Measurements from ENCODE around the gene TBX2. TPM values are rescaled to one million over a fixed set of nuclear protein-coding genes. Genes with fewer than 3 reads are reported as not detected.

The TBX2 gene
- total and polyA plus RNA-seq, 2 of the 13 experiments (the other 11 are each of a cell fraction or from before 2014, with no cell fraction given), result 2.8 to 15.3 TPM

DNA sequence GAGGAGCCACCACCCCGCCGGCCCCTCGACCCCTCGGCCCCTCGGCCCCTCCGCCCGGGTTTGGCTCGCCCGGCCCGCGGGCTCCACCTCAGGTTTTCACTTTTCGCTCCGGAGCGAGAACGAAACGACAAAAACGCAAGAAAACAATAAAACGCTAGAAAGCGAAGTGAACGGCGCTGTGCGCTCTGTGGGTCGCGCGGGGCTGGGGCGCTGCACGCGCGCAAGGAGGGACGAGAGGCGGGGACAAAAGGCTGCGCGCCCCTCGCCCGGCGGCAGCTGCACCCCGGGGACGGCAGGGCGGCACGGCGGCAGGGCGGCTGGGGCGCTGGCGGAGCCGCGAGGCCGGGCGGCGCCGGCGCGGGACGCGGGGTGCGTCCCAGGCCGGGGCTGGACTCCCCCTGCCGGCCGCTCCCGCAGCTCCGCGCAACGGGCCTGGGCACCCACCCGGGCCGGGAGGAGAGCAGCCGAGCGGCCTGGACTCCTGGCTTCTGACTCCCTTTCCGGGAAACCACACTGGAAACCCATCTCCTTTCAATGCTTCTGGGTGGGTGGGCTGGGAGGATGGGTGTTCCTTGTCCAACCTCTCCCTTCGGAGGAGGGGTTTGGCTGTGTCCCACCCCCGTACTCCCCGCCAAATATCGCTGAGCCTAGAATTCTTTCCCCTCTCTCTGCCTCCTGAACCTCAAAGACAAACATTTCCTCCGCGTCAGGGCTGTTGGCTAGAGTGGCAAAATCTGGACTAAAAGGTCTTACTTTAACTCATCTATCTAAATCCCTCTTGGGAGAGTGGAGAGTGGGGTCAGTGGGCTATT is 9.9 kb downstream of the TBX2 start (continued):
- TF ChIP-seq SOX6 (IDR thresholded peaks at IDR 0.05) (no peak), SOX6 (CRISPR knock-in tag; IDR thresholded peaks at IDR 0.05) (no peak), GTF2F1 (IDR thresholded peaks at IDR 0.05; ENCODE audit: low read length) (no peak), HOXA3 (CRISPR knock-in tag; IDR thresholded peaks at IDR 0.05) (no peak), TSC22D2 (CRISPR knock-in tag; IDR thresholded peaks at IDR 0.05; ENCODE audit: borderline replicate concordance) (no peak), ZNF549 (CRISPR knock-in tag; IDR thresholded peaks at IDR 0.05) (no peak), HIVEP1 (CRISPR knock-in tag; IDR thresholded peaks at IDR 0.05) (no peak), U2AF2 (IDR thresholded peaks at IDR 0.05; ENCODE audit: low read depth, low read length) (no peak), RFX1 (IDR thresholded peaks at IDR 0.05) (no peak), MAZ (IDR thresholded peaks at IDR 0.05; ENCODE audit: borderline replicate concordance, low read depth, low read length) (peak; percentile 49; the same call in 1 of the 2 replicates), MAZ (CRISPR knock-in tag; IDR thresholded peaks at IDR 0.05; ENCODE audit: low read depth) (no peak), ZNF30 (CRISPR knock-in tag; IDR thresholded peaks at IDR 0.05) (no peak), IKZF1 (IDR thresholded peaks at IDR 0.05) (no peak), GABPB1 (CRISPR knock-in tag; IDR thresholded peaks at IDR 0.05) (peak; percentile 46; the same call in 1 of the 2 replicates), NR0B2 (CRISPR knock-in tag; IDR thresholded peaks at IDR 0.05) (peak; percentile 50; the same call in 1 of the 2 replicates), BRD4 (CRISPR knock-in tag; IDR thresholded peaks at IDR 0.05) (no peak), SUZ12 (IDR thresholded peaks at IDR 0.05; ENCODE audit: low read depth, low read length) (no peak), CTCF (CRISPR knock-in tag; IDR thresholded peaks at IDR 0.05) (peak; percentile 72), FOXK2 (IDR thresholded peaks at IDR 0.05) (no peak), ZSCAN31 (CRISPR knock-in tag; IDR thresholded peaks at IDR 0.05; ENCODE audit: low read depth) (no peak; the same call in 1 of the 2 replicates), ZNF720 (CRISPR knock-in tag; IDR thresholded peaks at IDR 0.05) (no peak), ZNF513 (CRISPR knock-in tag; conservative IDR thresholded peaks at IDR 0.05) (no peak), MTF2 (CRISPR knock-in tag; IDR thresholded peaks at IDR 0.05; ENCODE audit: borderline replicate concordance) (no peak), ZNF790 (CRISPR knock-in tag; IDR thresholded peaks at IDR 0.05; ENCODE audit: borderline replicate concordance) (no peak), ZNF468 (CRISPR knock-in tag; IDR thresholded peaks at IDR 0.05) (no peak), WIZ (CRISPR knock-in tag; IDR thresholded peaks at IDR 0.05) (no peak), ARNT2 (CRISPR knock-in tag; IDR thresholded peaks at IDR 0.05; ENCODE audit: low read depth) (no peak)
- TF ChIP-seq, protein P1, sequence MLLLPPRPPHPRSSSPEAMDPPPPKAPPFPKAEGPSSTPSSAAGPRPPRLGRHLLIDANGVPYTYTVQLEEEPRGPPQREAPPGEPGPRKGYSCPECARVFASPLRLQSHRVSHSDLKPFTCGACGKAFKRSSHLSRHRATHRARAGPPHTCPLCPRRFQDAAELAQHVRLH (CRISPR knock-in tag; IDR thresholded peaks at IDR 0.05; ENCODE audit: borderline replicate concordance, low read depth), result no peak
